Loucy (cell line): ENCODE data around the gene ARG1.

Experiments used
- H2AFZ ChIP-seq: fragments of 200-600 bp; sonication (generic); 2 replicates; pipeline ENCODE4 v1.6.0; 2016; ENCODE audit warnings: antibody characterized with exemption, mild to moderate bottlenecking, low read length, moderate library complexity
- H3F3A ChIP-seq: fragments of 200-600 bp; 2 replicates; pipeline ENCODE4 v1.6.0; 2016; ENCODE audit warnings: antibody characterized with exemption, low read depth, mild to moderate bottlenecking
- H3K27me3 ChIP-seq: fragments of 200-600 bp; sonication (generic); 2 replicates; pipeline ENCODE4 v1.6.1; 2014; ENCODE audit warnings: low read length, mild to moderate bottlenecking; ENCODE audit not compliant: insufficient read depth, poor library complexity, severe bottlenecking
- H3K36me3 ChIP-seq: fragments of 200-600 bp; sonication (generic); 2 replicates; pipeline ENCODE4 v1.6.1; 2016; ENCODE audit warnings: low read length; ENCODE audit not compliant: insufficient read depth
- H3K4me1 ChIP-seq: fragments of 200-600 bp; sonication (generic); 2 replicates; pipeline ENCODE4 v1.5.1; 2014; ENCODE audit warnings: low read length, mild to moderate bottlenecking; ENCODE audit not compliant: insufficient read depth, poor library complexity, severe bottlenecking
- H3K4me2 ChIP-seq: fragments of 200-600 bp; sonication (generic); 2 replicates; pipeline ENCODE4 v1.6.0; 2014; ENCODE audit warnings: antibody characterized with exemption, low read length, low read depth, mild to moderate bottlenecking; ENCODE audit not compliant: poor library complexity, severe bottlenecking
- H3K4me3 ChIP-seq: fragments of 200-600 bp; sonication (generic); 2 replicates; pipeline ENCODE4 v1.5.1; 2014; ENCODE audit warnings: low read length, mild to moderate bottlenecking, mixed read lengths; ENCODE audit not compliant: poor library complexity, severe bottlenecking
- H3K79me2 ChIP-seq: fragments of 200-600 bp; sonication (generic); 2 replicates; pipeline ENCODE4 v1.6.1; 2014; ENCODE audit warnings: low read length; ENCODE audit not compliant: insufficient read depth
- H3K9ac ChIP-seq: fragments of 200-600 bp; sonication (generic); 2 replicates; pipeline ENCODE4 v1.6.0; 2014; ENCODE audit warnings: mild to moderate bottlenecking, low read depth, low read length, moderate library complexity; ENCODE audit not compliant: poor library complexity, severe bottlenecking
- H3K9me2 ChIP-seq: fragments of 200-600 bp; sonication (generic); replicated peaks from 2 replicates; pipeline ENCODE4 v1.6.1; 2016; ENCODE audit warnings: low read depth, low read length, mixed read lengths
- H3K9me3 ChIP-seq: fragments of 200-600 bp; sonication (generic); 2 replicates; pipeline ENCODE4 v1.6.1; 2014; ENCODE audit warnings: mild to moderate bottlenecking, antibody characterized with exemption, low read length, low read depth; ENCODE audit not compliant: insufficient read depth
- H4K20me1 ChIP-seq: fragments of 200-600 bp; sonication (generic); 2 replicates; pipeline ENCODE4 v1.6.0; 2014; ENCODE audit warnings: antibody characterized with exemption, low read length, mild to moderate bottlenecking; ENCODE audit not compliant: insufficient read depth, poor library complexity, severe bottlenecking
- EZH2phosphoT487 ChIP-seq: fragments of 200-600 bp; IDR thresholded peaks from 2 replicates; pipeline ENCODE4 v1.6.1; 2018; ENCODE audit warnings: antibody characterized with exemption, mild to moderate bottlenecking, moderate library complexity, borderline replicate concordance
- TF ChIP-seq, protein P1 (sequence below): fragments of 200-600 bp; sonication (generic); conservative IDR thresholded peaks from 2 replicates; pipeline ENCODE4 v1.5.1; 2014; ENCODE audit warnings: mild to moderate bottlenecking, antibody characterized with exemption, low read length

The ARG1 gene

DNA sequence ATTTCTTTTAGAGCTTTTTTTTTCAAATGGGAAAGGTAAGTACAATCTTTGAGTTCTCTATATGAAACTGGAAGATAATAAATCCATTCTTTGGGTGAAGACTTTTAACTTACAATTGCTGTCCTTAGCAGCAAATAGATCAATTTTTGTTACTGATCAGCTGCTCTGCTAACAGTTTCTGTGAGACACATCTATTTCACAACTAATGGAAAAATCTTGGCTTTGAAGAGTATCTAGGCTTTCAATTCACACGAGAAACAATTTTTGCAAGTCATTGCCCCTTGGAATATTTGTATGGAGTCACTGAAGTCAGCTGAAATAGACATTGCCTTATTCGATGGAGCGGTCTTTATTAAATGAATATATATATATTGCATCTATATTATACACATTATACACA is 20.5 kb upstream of the ARG1 start:
- no peak for TF ChIP-seq EZH2phosphoT487
- Histone ChIP-seq H3K4me2 (no peak overlapping the region), H3K9me2 (no peaks in the 10 kb centered on the region), H3K9ac (no peak overlapping the region), H3K36me3 (no peaks in the 10 kb centered on the region), H3K27me3 (no peaks in the 10 kb centered on the region), H4K20me1 (no peaks in the 10 kb centered on the region), H3K79me2 (no peaks in the 10 kb centered on the region), H3K4me1 (no peaks in the 10 kb centered on the region), H2AFZ (no peak overlapping the region), H3F3A (no peaks in the 10 kb centered on the region), H3K4me3 (no peak overlapping the region), H3K9me3 (no peaks in the 10 kb centered on the region)

DNA sequence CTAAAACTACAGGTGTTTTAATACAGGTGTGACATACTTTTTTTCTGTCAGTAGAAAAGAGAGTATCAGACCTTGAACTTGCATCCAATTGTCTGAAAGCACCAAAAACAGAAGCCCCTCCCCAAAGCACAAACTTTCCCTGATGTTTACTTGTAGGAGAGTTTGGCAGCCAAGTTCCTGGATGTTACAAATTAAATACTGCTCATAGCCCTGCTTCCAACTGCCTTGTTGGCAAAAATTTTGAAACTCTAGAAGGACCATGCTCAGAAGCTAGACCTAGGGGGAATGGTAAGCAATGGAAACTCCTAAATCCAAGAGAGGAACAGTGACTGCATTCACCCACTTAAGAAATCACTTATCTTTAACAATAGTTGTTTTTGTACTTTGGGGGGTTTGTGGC is 17.0 kb upstream of the ARG1 start:
- no peaks in the 10 kb centered on the region for H4K20me1 ChIP-seq
- H3F3A ChIP-seq: no peaks in the 10 kb centered on the region
- no peaks in the 10 kb centered on the region for H3K27me3 ChIP-seq
- H3K4me2 ChIP-seq: no peak overlapping the region
- no peak overlapping the region for H3K4me3 ChIP-seq
- H3K9me3 ChIP-seq: no peaks in the 10 kb centered on the region
- H3K9ac ChIP-seq: no peak overlapping the region
- no peaks in the 10 kb centered on the region for H3K36me3 ChIP-seq
- no peak overlapping the region for H2AFZ ChIP-seq
- H3K79me2 ChIP-seq: no peaks in the 10 kb centered on the region
- TF ChIP-seq EZH2phosphoT487: no peak
- TF ChIP-seq, protein P1, sequence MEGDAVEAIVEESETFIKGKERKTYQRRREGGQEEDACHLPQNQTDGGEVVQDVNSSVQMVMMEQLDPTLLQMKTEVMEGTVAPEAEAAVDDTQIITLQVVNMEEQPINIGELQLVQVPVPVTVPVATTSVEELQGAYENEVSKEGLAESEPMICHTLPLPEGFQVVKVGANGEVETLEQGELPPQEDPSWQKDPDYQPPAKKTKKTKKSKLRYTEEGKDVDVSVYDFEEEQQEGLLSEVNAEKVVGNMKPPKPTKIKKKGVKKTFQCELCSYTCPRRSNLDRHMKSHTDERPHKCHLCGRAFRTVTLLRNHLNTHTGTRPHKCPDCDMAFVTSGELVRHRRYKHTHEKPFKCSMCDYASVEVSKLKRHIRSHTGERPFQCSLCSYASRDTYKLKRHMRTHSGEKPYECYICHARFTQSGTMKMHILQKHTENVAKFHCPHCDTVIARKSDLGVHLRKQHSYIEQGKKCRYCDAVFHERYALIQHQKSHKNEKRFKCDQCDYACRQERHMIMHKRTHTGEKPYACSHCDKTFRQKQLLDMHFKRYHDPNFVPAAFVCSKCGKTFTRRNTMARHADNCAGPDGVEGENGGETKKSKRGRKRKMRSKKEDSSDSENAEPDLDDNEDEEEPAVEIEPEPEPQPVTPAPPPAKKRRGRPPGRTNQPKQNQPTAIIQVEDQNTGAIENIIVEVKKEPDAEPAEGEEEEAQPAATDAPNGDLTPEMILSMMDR: no peak
- H3K9me2 ChIP-seq: no peaks in the 10 kb centered on the region
- H3K4me1 ChIP-seq: no peaks in the 10 kb centered on the region

DNA sequence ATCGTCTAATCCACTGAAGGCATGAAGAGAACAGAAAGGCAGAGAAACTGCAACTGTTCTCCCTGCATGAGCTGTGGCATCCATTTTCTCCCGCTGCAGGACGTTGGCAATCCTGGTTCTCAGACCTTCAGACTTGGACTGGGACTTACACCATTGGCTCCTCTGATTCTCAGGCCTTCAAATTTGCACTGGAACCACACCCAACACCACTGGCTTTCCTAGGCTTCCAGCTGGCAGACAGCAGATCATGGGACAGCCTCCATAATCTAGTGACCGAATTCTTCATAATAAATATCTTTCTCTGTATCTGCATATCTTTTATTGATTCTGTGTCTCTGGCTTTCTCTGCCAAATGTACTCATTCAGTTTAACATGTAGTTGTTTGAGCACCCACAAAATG is 14.1 kb upstream of the ARG1 start:
- Histone ChIP-seq H2AFZ (no peak overlapping the region), H3K4me2 (no peak overlapping the region), H3K27me3 (no peaks in the 10 kb centered on the region), H3K9me3 (no peaks in the 10 kb centered on the region), H3K4me1 (no peaks in the 10 kb centered on the region), H3K79me2 (no peaks in the 10 kb centered on the region), H3K9me2 (no peaks in the 10 kb centered on the region), H4K20me1 (no peaks in the 10 kb centered on the region), H3K4me3 (no peak overlapping the region), H3K9ac (no peak overlapping the region), H3F3A (no peaks in the 10 kb centered on the region), H3K36me3 (no peaks in the 10 kb centered on the region)
- TF ChIP-seq, protein P1: no peak
- no peak for TF ChIP-seq EZH2phosphoT487

DNA sequence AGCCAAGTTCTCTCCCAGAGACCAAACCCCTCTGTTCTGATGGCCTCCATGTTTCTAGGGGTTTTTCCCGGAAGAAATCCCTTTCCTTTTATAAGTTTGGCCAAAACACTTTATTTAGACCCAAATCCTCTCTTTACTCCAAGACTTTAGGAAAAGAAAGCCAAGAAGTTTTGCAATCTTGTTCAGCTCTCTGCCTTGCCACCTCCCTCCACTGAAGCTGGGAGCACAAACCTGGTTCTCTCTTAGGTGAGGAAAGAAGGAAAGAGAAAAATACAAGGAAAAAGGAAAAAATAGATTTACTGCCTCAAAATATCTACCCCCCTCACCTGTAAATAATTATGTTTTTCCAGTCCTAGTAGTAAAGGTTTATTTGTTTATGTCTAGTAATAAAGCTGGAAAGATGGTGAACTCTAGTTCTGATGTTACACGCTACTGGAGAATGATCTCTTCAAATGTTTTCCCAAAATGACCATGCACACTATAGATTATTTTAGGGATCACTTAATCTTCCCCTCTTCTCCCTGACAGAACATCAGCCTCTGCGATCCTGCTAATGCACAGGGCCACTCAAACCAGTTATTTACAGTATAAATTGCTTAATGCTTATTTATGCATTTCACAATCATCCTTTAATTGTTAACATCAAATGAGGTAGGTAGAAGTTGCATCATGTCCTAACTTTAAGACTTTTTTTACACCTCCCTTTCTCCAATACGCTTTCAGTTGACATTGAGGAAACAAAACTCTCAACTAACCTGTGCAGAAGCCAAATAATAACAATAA is 10.9 kb upstream of the ARG1 start:
- no peak overlapping the region for H3K4me2 ChIP-seq
- no peak overlapping the region for H3K4me3 ChIP-seq
- no peaks in the 10 kb centered on the region for H3K27me3 ChIP-seq
- H3K79me2 ChIP-seq: no peaks in the 10 kb centered on the region
- no peak for TF ChIP-seq EZH2phosphoT487
- TF ChIP-seq, protein P1: no peak
- no peaks in the 10 kb centered on the region for H3K9me3 ChIP-seq
- no peaks in the 10 kb centered on the region for H4K20me1 ChIP-seq
- H2AFZ ChIP-seq: no peak overlapping the region
- H3F3A ChIP-seq: no peaks in the 10 kb centered on the region
- no peaks in the 10 kb centered on the region for H3K36me3 ChIP-seq
- no peak overlapping the region for H3K9ac ChIP-seq
- no peaks in the 10 kb centered on the region for H3K9me2 ChIP-seq
- H3K4me1 ChIP-seq: no peaks in the 10 kb centered on the region
